ENCODE results near the gene ARSI.

DNA sequence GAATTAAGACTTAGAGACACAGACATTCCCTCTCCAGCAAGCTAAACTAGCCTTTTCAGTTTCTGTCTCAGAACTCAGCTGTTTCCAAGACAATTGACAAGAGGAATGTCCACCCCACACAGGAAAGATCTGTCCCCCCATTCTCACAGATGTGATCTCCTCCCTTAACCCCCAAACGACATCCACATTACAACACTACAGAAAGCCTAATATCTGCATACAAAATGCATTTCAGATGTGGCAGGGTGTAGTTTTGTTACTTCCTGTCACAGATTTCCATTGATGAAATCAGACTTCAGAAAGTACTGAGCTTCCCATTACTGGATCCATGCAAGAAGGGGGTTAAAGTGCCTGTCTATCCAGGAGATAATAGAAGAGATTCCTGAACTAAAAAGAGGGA, 2.9 kb upstream of the ARSI start:
- TF ChIP-seq, protein P1, sequence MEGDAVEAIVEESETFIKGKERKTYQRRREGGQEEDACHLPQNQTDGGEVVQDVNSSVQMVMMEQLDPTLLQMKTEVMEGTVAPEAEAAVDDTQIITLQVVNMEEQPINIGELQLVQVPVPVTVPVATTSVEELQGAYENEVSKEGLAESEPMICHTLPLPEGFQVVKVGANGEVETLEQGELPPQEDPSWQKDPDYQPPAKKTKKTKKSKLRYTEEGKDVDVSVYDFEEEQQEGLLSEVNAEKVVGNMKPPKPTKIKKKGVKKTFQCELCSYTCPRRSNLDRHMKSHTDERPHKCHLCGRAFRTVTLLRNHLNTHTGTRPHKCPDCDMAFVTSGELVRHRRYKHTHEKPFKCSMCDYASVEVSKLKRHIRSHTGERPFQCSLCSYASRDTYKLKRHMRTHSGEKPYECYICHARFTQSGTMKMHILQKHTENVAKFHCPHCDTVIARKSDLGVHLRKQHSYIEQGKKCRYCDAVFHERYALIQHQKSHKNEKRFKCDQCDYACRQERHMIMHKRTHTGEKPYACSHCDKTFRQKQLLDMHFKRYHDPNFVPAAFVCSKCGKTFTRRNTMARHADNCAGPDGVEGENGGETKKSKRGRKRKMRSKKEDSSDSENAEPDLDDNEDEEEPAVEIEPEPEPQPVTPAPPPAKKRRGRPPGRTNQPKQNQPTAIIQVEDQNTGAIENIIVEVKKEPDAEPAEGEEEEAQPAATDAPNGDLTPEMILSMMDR (IDR thresholded peaks at IDR 0.05), result no peak
- no peak for TF ChIP-seq EP300 (IDR thresholded peaks at IDR 0.05)
- TF ChIP-seq POLR2A (IDR thresholded peaks at IDR 0.05), result no peak

Measured in tibial nerve (tissue), 4 donors.